HFFc6 (cell line): ENCODE measurements around the gene CABLES2. TPM values are rescaled to one million over a fixed set of nuclear protein-coding genes. Genes with fewer than 3 reads are reported as not detected.

ENCODE experiments used
- DNase-seq: peaks from one replicate; pipeline ENCODE4 v3.0.0-alpha.2; 2018
- H3K27ac Mint-ChIP-seq: 2 replicates; pipeline ENCODE4 v1.8.0; 2020; ENCODE audit warnings: mild to moderate bottlenecking, mixed read lengths
- H3K27me3 Mint-ChIP-seq: 2 replicates; pipeline ENCODE4 v1.8.0; 2021; ENCODE audit warnings: mild to moderate bottlenecking, moderate library complexity, mixed read lengths; ENCODE audit not compliant: insufficient read depth
- H3K36me3 Mint-ChIP-seq: 2 replicates; pipeline ENCODE4 v1.8.0; 2021; ENCODE audit warnings: low read depth, mixed read lengths
- H3K4me1 Mint-ChIP-seq: 2 replicates; pipeline ENCODE4 v1.8.0; 2020; ENCODE audit warnings: low read depth, mixed read lengths
- H3K4me3 Mint-ChIP-seq: 2 replicates; pipeline ENCODE4 v1.8.0; 2020; ENCODE audit warnings: mild to moderate bottlenecking, moderate library complexity, mixed read lengths
- H3K9me3 Mint-ChIP-seq: 2 replicates; pipeline ENCODE4 v1.8.0; 2020; ENCODE audit warnings: mild to moderate bottlenecking, mixed read lengths
- CTCF ChIP-seq: fragments of 200-600 bp; sonication (generic); IDR thresholded peaks from 2 replicates; pipeline ENCODE4 v1.5.0; 2021; ENCODE audit warnings: antibody characterized with exemption, mild to moderate bottlenecking
- total RNA-seq, 6 experiments: library from RNA; stranded (reverse); fragmentation: NEBNext Ultra II Directional; extraction: Animal tissue kit (Norgen Biotek cat#: 25700); gene quantifications; 2 replicates in 1 of 6; 3 replicates in 5 of 6; pipeline ENCODE4 v1.2.3, GENCODE V29; 2021

Gene CABLES2
- total RNA-seq, 6 experiments from 2014 or later: 4.9 to 7.0 (median 6.6) TPM

DNA sequence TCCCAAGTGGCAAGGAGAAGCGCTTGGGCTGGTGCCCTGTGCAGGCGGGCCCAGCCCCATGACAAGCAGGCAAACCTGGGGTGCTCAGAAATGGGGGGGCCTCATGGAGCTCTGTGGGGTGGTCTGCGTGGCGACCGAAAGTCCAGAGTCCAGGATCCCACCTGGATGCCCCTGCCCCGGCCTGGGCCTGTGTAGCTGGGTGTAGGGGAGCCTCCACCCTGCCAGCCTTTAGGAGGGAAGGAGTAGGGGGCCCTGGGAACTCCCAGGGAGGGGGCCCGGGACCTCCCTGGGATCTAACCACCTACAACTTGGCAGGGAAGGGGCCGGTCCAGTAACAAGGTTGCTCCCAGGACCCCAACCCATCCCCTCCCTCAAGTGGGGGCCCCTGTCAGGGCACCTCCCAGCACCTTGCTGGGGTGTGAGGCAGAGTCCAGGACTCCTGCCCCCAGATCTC lies 35.5 kb downstream of the CABLES2 start:
- Mint-ChIP-seq H3K27me3 (peaks cover 6% of the 10 kb centered on the region; the same call in 1 of the 2 replicates), H3K4me1 (peaks cover 17% of the 10 kb centered on the region), H3K27ac (no peak overlapping the region), H3K36me3 (no peaks in the 10 kb centered on the region), H3K4me3 (no peak overlapping the region), H3K9me3 (peaks cover 3% of the 10 kb centered on the region; the same call in 1 of the 2 replicates)
- DNase-seq: no peak
- no peak for TF ChIP-seq CTCF

DNA sequence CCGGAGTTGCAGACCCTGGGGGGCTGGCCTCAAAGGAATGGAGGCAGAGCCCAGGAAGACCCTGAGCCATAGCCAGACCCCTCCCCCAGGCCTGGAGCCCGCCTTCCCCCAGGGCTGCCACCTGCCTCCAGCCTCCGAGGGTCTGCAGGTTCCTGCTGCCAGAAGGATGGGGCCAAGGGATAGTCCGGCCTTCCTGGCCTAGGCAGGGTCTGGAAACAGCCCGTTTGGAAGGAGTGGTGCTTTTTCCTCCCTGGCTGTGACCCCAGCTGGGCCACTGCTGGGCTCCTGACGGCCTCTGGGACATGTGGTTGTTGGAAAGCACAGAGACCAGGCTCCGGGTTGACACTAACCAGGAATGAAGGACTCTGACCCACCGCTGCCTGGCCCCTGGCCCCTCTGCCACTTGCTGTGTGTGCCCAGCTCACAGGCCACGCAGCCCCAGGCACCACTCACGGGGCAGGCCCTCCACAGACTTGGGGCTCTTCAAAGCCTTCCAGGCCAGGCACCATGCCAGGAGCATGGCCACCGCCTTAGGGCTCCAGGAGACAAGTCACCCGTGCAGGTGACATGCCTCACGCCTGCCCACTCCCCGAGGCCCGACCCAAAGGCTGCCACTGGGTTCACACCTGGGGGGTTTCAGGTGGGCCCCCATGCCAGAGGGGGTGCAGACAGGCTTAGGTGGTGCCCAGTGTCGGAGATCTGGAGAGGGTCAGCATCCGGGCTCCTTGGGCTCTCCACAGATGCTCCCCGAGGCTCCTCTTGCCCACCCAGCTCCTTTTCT lies 36.1 kb downstream of the CABLES2 start:
- no peak overlapping the region for H3K27ac Mint-ChIP-seq
- no peaks in the 10 kb centered on the region for H3K36me3 Mint-ChIP-seq
- no peak for DNase-seq
- peaks cover 3% of the 10 kb centered on the region; the same call in 1 of the 2 replicates for H3K9me3 Mint-ChIP-seq
- H3K4me1 Mint-ChIP-seq: peaks cover 17% of the 10 kb centered on the region
- H3K4me3 Mint-ChIP-seq: no peak overlapping the region
- H3K27me3 Mint-ChIP-seq: peaks cover 6% of the 10 kb centered on the region; the same call in 1 of the 2 replicates
- TF ChIP-seq CTCF: no peak

- peaks cover 6% of the 10 kb centered on the region; the same call in 1 of the 2 replicates for H3K27me3 Mint-ChIP-seq
- no peak overlapping the region for H3K4me3 Mint-ChIP-seq
- no peaks in the 10 kb centered on the region for H3K36me3 Mint-ChIP-seq
- no peak for TF ChIP-seq CTCF
- H3K9me3 Mint-ChIP-seq: peaks cover 3% of the 10 kb centered on the region; the same call in 1 of the 2 replicates
- peaks cover 17% of the 10 kb centered on the region for H3K4me1 Mint-ChIP-seq
- H3K27ac Mint-ChIP-seq: no peak overlapping the region
- DNase-seq: peak; percentile 45
Observed at GRCh38 chr20:62370115-62370806, 36.8 kb downstream of the CABLES2 start.

- Mint-ChIP-seq H3K36me3 (no peaks in the 10 kb centered on the region), H3K4me1 (peaks cover 17% of the 10 kb centered on the region), H3K4me3 (no peak overlapping the region), H3K27ac (no peak overlapping the region), H3K9me3 (peaks cover 3% of the 10 kb centered on the region; the same call in 1 of the 2 replicates), H3K27me3 (peaks cover 6% of the 10 kb centered on the region)
- DNase-seq: no peak
- TF ChIP-seq CTCF: no peak
Observed at GRCh38 chr20:62369815-62370114, 37.3 kb downstream of the CABLES2 start.

DNA sequence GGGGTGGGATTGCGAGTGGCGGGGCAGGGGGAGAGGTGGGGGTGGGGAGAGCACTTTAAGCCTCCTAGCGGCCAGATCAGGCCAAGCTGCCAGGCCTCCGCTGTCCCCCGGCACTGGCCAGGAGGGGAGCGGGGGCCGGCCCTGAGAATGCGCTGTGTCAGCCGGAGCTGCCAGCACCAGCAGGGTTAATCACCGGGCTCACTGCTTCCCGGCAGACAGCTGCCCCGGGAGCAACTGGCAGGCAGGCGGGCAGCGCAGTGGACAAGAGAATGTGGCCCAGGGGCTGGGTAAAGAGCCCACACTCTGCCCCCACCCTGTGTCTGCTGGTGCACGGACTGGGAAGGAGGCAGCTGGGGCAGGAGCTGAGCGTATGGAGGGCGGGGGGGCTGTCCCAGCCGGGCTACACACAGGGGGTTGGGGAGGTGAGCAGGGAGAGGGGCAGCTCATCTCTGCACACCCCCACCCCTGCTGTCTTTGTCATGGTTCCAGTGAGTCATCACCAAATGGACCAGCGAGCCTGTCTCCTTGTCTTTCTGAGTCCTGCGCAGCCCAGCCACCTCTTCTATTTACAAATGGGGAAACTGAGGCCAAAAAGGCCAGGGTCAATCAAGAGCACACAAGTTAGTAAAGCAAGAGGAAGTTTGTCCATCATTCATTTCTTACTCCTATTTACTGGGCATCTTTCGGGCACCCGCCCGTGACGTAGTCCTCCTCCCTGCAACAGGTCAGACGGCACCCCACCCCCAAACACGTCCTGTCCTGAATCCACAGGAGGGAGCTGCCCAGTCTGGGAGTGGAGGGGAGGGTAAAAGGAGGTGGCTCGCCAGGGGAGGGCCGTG lies 37.9 kb downstream of the CABLES2 start:
- peak; percentile 41 for DNase-seq

More for the DNA sequence above, 37.9 kb downstream of the CABLES2 start:
- Mint-ChIP-seq H3K4me3 (peak overlapping the region; percentile 42), H3K36me3 (no peaks in the 10 kb centered on the region), H3K4me1 (peaks cover 17% of the 10 kb centered on the region), H3K27me3 (peaks cover 6% of the 10 kb centered on the region), H3K27ac (no peak overlapping the region; the same call in 1 of the 2 replicates), H3K9me3 (peaks cover 3% of the 10 kb centered on the region; the same call in 1 of the 2 replicates)
- TF ChIP-seq CTCF: peak; percentile 75
